Endometrial microvascular endothelial cells (primary cell): ENCODE data around the gene NUCB1. TPM values are rescaled to one million over a fixed set of nuclear protein-coding genes. Genes with fewer than 3 reads are reported as not detected.
"Not testable (repeated sequence)": the region's sequence is repeated elsewhere in the genome, so short reads cannot be mapped to it uniquely, and the experiment has no call there.

Source experiments
- in situ Hi-C: cut with HindIII; loops from 2 replicates; pipeline ENCODE4 v1.10.0; 2017; ENCODE audit warnings: low sequenced_read_pairs, low pct_unique_long_range_greater_than_20kb; ENCODE audit errors: inconsistent ontology term
- total RNA-seq: library from RNA; depleted of rRNA; stranded (reverse); fragments of >200 nt; gene quantifications from one replicate; pipeline ENCODE4 v1.2.3, GENCODE V29; 2015; ENCODE audit errors: inconsistent ontology term

The NUCB1 gene
- total RNA-seq = 227 TPM

GRCh38 chr19:48899781-48900476 lies at the start of gene NUCB1:
NUCB1 (plus strand) TSS chr19:48900312; CDS start chr19:48900797, 485 bp downstream.
- in situ Hi-C loops = no loop called here

- in situ Hi-C loops = no loop called here
Measured at GRCh38 chr19:48852292-48852691, 47.8 kb upstream of the NUCB1 start.

- in situ Hi-C loops = no loop called here
Measured at GRCh38 chr19:48853483-48853882, 46.6 kb upstream of the NUCB1 start.

- in situ Hi-C loops = no loop called here
Measured at GRCh38 chr19:48854103-48854502, 46.0 kb upstream of the NUCB1 start.

- in situ Hi-C loops = no loop called here
Measured at GRCh38 chr19:48856921-48857320, 43.2 kb upstream of the NUCB1 start.

- in situ Hi-C loops = no loop called here
Measured at GRCh38 chr19:48858984-48859710, 41.0 kb upstream of the NUCB1 start.

- in situ Hi-C loops = no loop called here
Measured at GRCh38 chr19:48859711-48860572, 40.2 kb upstream of the NUCB1 start.

- in situ Hi-C loops = no loop called here
Measured at GRCh38 chr19:48861313-48861712, 38.8 kb upstream of the NUCB1 start.

- in situ Hi-C loops = no loop called here
Measured at GRCh38 chr19:48862827-48863226, 37.3 kb upstream of the NUCB1 start.

GRCh38 chr19:48866692-48867091 lies 33.4 kb upstream of the NUCB1 start:
- in situ Hi-C loops = no loop called here

GRCh38 chr19:48867123-48867745 lies 32.9 kb upstream of the NUCB1 start:
- in situ Hi-C loops = no loop called here

GRCh38 chr19:48867746-48868113 lies 32.4 kb upstream of the NUCB1 start:
- in situ Hi-C loops = no loop called here

- in situ Hi-C loops = no loop called here
Measured at GRCh38 chr19:48868114-48868886, 31.8 kb upstream of the NUCB1 start, which contains the start of gene PLEKHA4. PLEKHA4 (minus strand) TSS chr19:48868617; CDS start chr19:48867620, 997 bp downstream.

GRCh38 chr19:48870048-48870447 lies 30.1 kb upstream of the NUCB1 start:
- in situ Hi-C loops = no loop called here

GRCh38 chr19:48871471-48872181 lies 28.5 kb upstream of the NUCB1 start:
- in situ Hi-C loops = not testable (repeated sequence)

- in situ Hi-C loops = no loop called here
Measured at GRCh38 chr19:48872182-48872883, 27.8 kb upstream of the NUCB1 start, which contains the start of gene PPP1R15A. PPP1R15A (plus strand) TSS chr19:48872421; CDS start chr19:48873234, 813 bp downstream.

GRCh38 chr19:48872884-48873475 lies 27.1 kb upstream of the NUCB1 start:
- in situ Hi-C loops = no loop called here
